K562 (cell line): Measurements from ENCODE around the gene LMBR1L. TPM values are rescaled to one million over a fixed set of nuclear protein-coding genes. Genes with fewer than 3 reads are reported as not detected.
A peak's percentile ranks its signal among the peaks of the same experiment; 100 is the strongest.

Source experiments
- ARID1B ChIP-seq: fragments of 450-650 bp; IDR thresholded peaks from 2 replicates; pipeline ENCODE4 v1.6.1; 2016; ENCODE audit warnings: antibody characterized with exemption, mild to moderate bottlenecking, inconsistent platforms
- BRF2 ChIP-seq: IDR thresholded peaks from 3 replicates; pipeline ENCODE4 v1.6.1; 2011; ENCODE audit warnings: borderline replicate concordance, mild to moderate bottlenecking; ENCODE audit not compliant: insufficient read length, insufficient read depth
- CBX5 ChIP-seq: IDR thresholded peaks from 2 replicates; pipeline ENCODE4 v1.6.1; 2014; ENCODE audit warnings: low read depth, borderline replicate concordance
- CHD4 ChIP-seq: fragments of 200-600 bp; sonication (generic); IDR thresholded peaks from 3 replicates; pipeline ENCODE4 v1.6.1; 2012; ENCODE audit warnings: low read depth, mild to moderate bottlenecking, mixed read lengths, low read length, inconsistent platforms; ENCODE audit not compliant: insufficient read depth, insufficient replicate concordance, poor library complexity, severe bottlenecking
- CXXC5 ChIP-seq: fragments of 250-450 bp; sonication (Bioruptor Pico); IDR thresholded peaks from 2 replicates; pipeline ENCODE4 v1.8.0; 2022; ENCODE audit warnings: inconsistent platforms, mild to moderate bottlenecking, moderate library complexity
- HINFP ChIP-seq: fragments of 450-650 bp; conservative IDR thresholded peaks from 2 replicates; pipeline ENCODE4 v1.6.1; 2016; ENCODE audit warnings: missing genetic modification characterization, low read depth, mild to moderate bottlenecking, control low read depth, missing compliant biosample characterization
- TEAD2 ChIP-seq: fragments of 450-650 bp; IDR thresholded peaks from 2 replicates; pipeline ENCODE4 v1.6.1; 2016; ENCODE audit warnings: missing genetic modification characterization, control low read depth, missing compliant biosample characterization
- YBX1 ChIP-seq: fragments of 450-650 bp; IDR thresholded peaks from 2 replicates; pipeline ENCODE4 v1.7.1; 2016; ENCODE audit warnings: mild to moderate bottlenecking
- ZBTB40 ChIP-seq, 2 experiments: fragments of 450-650 bp in 1 of 2; sonication (generic) in 1 of 2; formaldehyde crosslinking in 1 of 2; IDR thresholded peaks; 2 replicates each; pipeline versions ENCODE4 v1.7.1 to v1.9.0; 2016 to 2022; ENCODE audit warnings: inconsistent platforms in 1 of 2, mild to moderate bottlenecking in 1 of 2, missing genetic modification reagents in 1 of 2
- ZFP30 ChIP-seq: fragments of 250-450 bp; sonication (Bioruptor Pico); IDR thresholded peaks from 2 replicates; pipeline ENCODE4 v1.8.0; 2022; ENCODE audit warnings: moderate library complexity, mild to moderate bottlenecking, inconsistent platforms, borderline replicate concordance
- polyA plus RNA-seq, 8 experiments: library from polyadenylated mRNA; depleted of rRNA in 4 of 8; stranded (reverse) in 5 of 8; unstranded in 3 of 8; fragments of >200 nt; fragmentation: Nextera tagmentation in 2 of 8; fragmentation: Illumina TruSeq in 1 of 8; extraction: Ambion mirVana in 2 of 8; extraction: Trizol in 1 of 8; gene quantifications; 2 replicates each; pipeline versions ENCODE4 v1.2.1 to v1.2.3, GENCODE V29; 2011 to 2014; ENCODE audit warnings: inconsistent platforms in 1 of 8, missing spikeins in 1 of 8
- total RNA-seq, 7 experiments: library from RNA; depleted of rRNA in 6 of 7; stranded (reverse); fragments of >200 nt in 6 of 7; fragmentation: Illumina TruSeq in 2 of 7; extraction: Trizol in 2 of 7; gene quantifications; 2 replicates each; pipeline versions ENCODE4 v1.2.1 to v1.2.3, GENCODE V29; 2011 to 2021; ENCODE audit warnings: low replicate concordance in 1 of 7
- TF ChIP-seq, protein P1 (sequence below): fragments of 250-450 bp; sonication (Bioruptor Pico); IDR thresholded peaks from 2 replicates; pipeline ENCODE4 v1.4.0; 2020; ENCODE audit warnings: mild to moderate bottlenecking, moderate library complexity

The LMBR1L gene
- total and polyA plus RNA-seq, 9 of the 15 experiments (the other 6 are each of a cell fraction or from before 2014, with no cell fraction given) = 2.5 to 57.0 (median 31.1) TPM

DNA sequence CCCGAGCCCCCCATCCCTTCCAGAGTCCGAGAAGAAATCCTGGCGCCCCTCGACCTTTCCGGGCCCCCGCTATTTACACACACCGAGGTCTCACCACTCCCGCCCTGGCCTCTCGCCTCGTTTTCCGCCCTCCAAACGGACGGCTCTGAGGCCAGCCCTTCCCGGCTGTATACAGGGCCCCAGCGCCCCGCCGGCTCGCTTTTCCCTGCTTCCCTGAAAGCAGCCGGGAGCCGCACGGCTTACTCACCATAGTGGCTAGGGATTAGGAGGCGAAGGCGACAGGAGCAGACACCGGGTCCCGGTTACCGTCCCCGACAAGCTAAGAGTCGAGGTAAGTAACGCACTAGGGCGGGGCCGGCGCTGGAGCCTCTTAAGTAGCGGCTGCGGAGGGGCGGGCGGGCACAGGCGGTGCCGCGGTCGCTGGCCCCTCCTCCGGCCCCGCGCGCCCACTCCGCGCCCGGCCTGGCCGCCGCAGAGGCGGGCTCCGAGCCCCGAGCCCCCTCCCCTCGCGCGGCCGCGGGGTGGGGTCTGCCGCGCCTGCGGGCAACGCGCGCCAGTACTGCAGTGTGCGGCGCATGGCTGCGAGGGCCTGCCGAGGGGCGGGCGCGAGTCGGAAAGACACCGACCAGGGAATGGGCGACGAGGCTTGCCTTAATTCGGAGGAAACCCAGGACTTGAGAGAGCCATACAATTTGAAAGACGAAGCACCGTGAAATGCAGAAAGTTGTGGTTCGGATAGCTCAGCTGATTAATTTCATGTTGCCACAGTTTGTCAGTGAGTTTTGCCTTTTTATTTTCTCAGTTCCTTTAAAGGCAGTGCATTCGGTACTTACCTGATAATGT, 20.6 kb upstream of the LMBR1L start, which contains the start of gene TUBA1B (continued):
- TF ChIP-seq BRF2 = no peak
- TF ChIP-seq ZFP30 (CRISPR knock-in tag) = no peak
- peak; percentile 96 for TF ChIP-seq CXXC5 (CRISPR knock-in tag)
- TF ChIP-seq CHD4 = no peak
- TF ChIP-seq CBX5 = no peak
- TF ChIP-seq, protein P1, sequence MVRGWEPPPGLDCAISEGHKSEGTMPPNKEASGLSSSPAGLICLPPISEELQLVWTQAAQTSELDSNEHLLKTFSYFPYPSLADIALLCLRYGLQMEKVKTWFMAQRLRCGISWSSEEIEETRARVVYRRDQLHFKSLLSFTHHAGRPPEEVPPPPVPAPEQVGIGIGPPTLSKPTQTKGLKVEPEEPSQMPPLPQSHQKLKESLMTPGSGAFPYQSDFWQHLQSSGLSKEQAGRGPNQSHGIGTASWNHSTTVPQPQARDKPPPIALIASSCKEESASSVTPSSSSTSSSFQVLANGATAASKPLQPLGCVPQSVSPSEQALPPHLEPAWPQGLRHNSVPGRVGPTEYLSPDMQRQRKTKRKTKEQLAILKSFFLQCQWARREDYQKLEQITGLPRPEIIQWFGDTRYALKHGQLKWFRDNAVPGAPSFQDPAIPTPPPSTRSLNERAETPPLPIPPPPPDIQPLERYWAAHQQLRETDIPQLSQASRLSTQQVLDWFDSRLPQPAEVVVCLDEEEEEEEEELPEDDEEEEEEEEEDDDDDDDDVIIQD (CRISPR knock-in tag) = 0 out of 2 replicates have a peak, but pooled peaks have one; percentile 27
- TF ChIP-seq ARID1B = no peak; the same call in 1 of the 2 replicates
- no peak for TF ChIP-seq YBX1
- no peak for TF ChIP-seq ZBTB40 (IDR thresholded peaks at IDR 0.05)
- 0 out of 2 replicates have a peak, but pooled peaks have one; percentile 37 for TF ChIP-seq ZBTB40 (CRISPR knock-in tag; IDR thresholded peaks at IDR 0.05)
- no peak for TF ChIP-seq HINFP (tag)
- TF ChIP-seq TEAD2 = no peak
